AG10803 (cell line): Measurements from ENCODE around the gene CINP.
"Not testable (repeated sequence)": the region's sequence is repeated elsewhere in the genome, so short reads cannot be mapped to it uniquely, and the experiment has no call there.

ENCODE experiments used
- DNase-seq: peaks from one replicate; pipeline ENCODE4 v3.0.0; 2010; ENCODE audit warnings: low read depth
- H3K4me3 ChIP-seq: 2 replicates; pipeline ENCODE4 v1.5.1; 2011; ENCODE audit warnings: mild to moderate bottlenecking, low read length, control low read depth
- CTCF ChIP-seq: conservative IDR thresholded peaks from 2 replicates; pipeline ENCODE4 v1.5.1; 2011; ENCODE audit warnings: mild to moderate bottlenecking, low read length, control low read depth, inconsistent platforms

Gene CINP

GRCh38 chr14:102316338-102316742, 46.4 kb downstream of the CINP start:
- H3K4me3 ChIP-seq, result peak overlapping the region; percentile 60
- peak; percentile 78 for DNase-seq
- no peak for TF ChIP-seq CTCF

GRCh38 chr14:102315121-102315520, 47.6 kb downstream of the CINP start:
- TF ChIP-seq CTCF, result no peak
- no peak for DNase-seq
- H3K4me3 ChIP-seq, result no peak overlapping the region

GRCh38 chr14:102314242-102315011, 48.3 kb downstream of the CINP start:
- TF ChIP-seq CTCF, result peak; percentile 80
- peak overlapping the region; percentile 61 for H3K4me3 ChIP-seq
- peak; percentile 83 for DNase-seq

- TF ChIP-seq CTCF, result no peak
- DNase-seq, result peak; percentile 96
- H3K4me3 ChIP-seq, result peak within 1 kb of the TSS; percentile 91
Observed at GRCh38 chr14:102304611-102305506, 57.8 kb downstream of the CINP start, which contains the start of gene MOK. MOK (minus strand) TSS chr14:102305164; CDS start chr14:102304968, 196 bp downstream.

GRCh38 chr14:102303664-102304063, 59.0 kb downstream of the CINP start:
- H3K4me3 ChIP-seq, result peak overlapping the region; percentile 91
- DNase-seq, result no peak
- TF ChIP-seq CTCF, result no peak

- not testable (repeated sequence) for H3K4me3 ChIP-seq, DNase-seq
Observed at GRCh38 chr14:102298303-102299070, 64.2 kb downstream of the CINP start.
